Choroid plexus epithelial cell (primary cell): ENCODE results near the gene LRRN3.

ENCODE experiments used
- DNase-seq: peaks from one replicate; pipeline ENCODE4 v3.0.0-alpha.2; 2010; ENCODE audit warnings: low read depth
- H3K4me3 ChIP-seq: 2 replicates; pipeline ENCODE4 v1.5.1; 2011; ENCODE audit warnings: low read depth, mild to moderate bottlenecking, control low read depth, low read length, moderate library complexity
- CTCF ChIP-seq: conservative IDR thresholded peaks from 2 replicates; pipeline ENCODE4 v1.5.1; 2011; ENCODE audit warnings: low read depth, mild to moderate bottlenecking, control low read depth, inconsistent platforms, low read length, moderate library complexity

Gene LRRN3

GRCh38 chr7:111090846-111091245 is at the start of gene LRRN3:
TSS of gene LRRN3 (plus strand) at chr7:111091127. CDS start at chr7:111122773, 31,646 bp downstream.
- no peak for TF ChIP-seq CTCF
- H3K4me3 ChIP-seq: peak within 1 kb of the TSS; percentile 65
- peak; percentile 89 for DNase-seq

GRCh38 chr7:111041577-111041976 is 49.4 kb upstream of the LRRN3 start:
- peak; percentile 56 for DNase-seq
- H3K4me3 ChIP-seq: no peak overlapping the region
- no peak for TF ChIP-seq CTCF

- DNase-seq: no peak
Measured at GRCh38 chr7:111042842-111043241, 48.1 kb upstream of the LRRN3 start.

GRCh38 chr7:111043561-111043960 is 47.4 kb upstream of the LRRN3 start:
- no peak for DNase-seq
- TF ChIP-seq CTCF: no peak
- H3K4me3 ChIP-seq: no peak overlapping the region

More at GRCh38 chr7:111042842-111043241, 48.1 kb upstream of the LRRN3 start:
- H3K4me3 ChIP-seq: no peak overlapping the region
- no peak for TF ChIP-seq CTCF

GRCh38 chr7:111045449-111045848 is 45.5 kb upstream of the LRRN3 start:
- no peak for TF ChIP-seq CTCF
- DNase-seq: no peak
- no peak overlapping the region for H3K4me3 ChIP-seq

- no peak overlapping the region for H3K4me3 ChIP-seq
- no peak for DNase-seq
- TF ChIP-seq CTCF: no peak
Measured at GRCh38 chr7:111047595-111047994, 43.3 kb upstream of the LRRN3 start.

- TF ChIP-seq CTCF: no peak
- H3K4me3 ChIP-seq: no peak overlapping the region
- no peak for DNase-seq
Measured at GRCh38 chr7:111049971-111050680, 40.8 kb upstream of the LRRN3 start.
